ENCODE measurements around the gene JAG1. TPM values are rescaled to one million over a fixed set of nuclear protein-coding genes. Genes with fewer than 3 reads are reported as not detected.

Gene JAG1
- total and polyA plus RNA-seq, 8 donors = 13.9 to 60.1 (median 25.1) TPM

GRCh38 chr20:10671919-10672623, 1.7 kb downstream of the JAG1 start:
- Histone ChIP-seq H3K9me3 (no peaks in the 10 kb centered on the region), H3K4me3 (peak overlapping the region; percentile 59 to 99 (median 88)), H3K27me3 (no peaks in the 10 kb centered on the region), H3K36me3 (no peaks in the 10 kb centered on the region), H3K4me1 (peaks cover 21 to 32% (median 21%) of the 10 kb centered on the region in 3 donors), H3K27ac (peak overlapping the region; percentile 99 to 100 (median 100))
- DNase-seq = peak; percentile 76 to 91 (median 78)
- FAIRE-seq = no peak
- ATAC-seq = peak; percentile 23 to 45 (median 40)
- 1% methylated on average over 37 to 42 of the region's 42 CpGs for WGBS, 2 donors
- no peak for TF ChIP-seq CTCF (IDR thresholded peaks at IDR 0.05)
- intact Hi-C loops (cut with DNase I) = loop anchor here in 1 of 3 donors (10.0 kb wide), 2 partner anchors 543 to 603 kb away; no protein-coding TSS in a partner anchor

GRCh38 chr20:10671221-10671918, 2.4 kb downstream of the JAG1 start:
- peak; percentile 75 to 88 (median 86) for DNase-seq
- no peaks in the 10 kb centered on the region for H3K36me3 ChIP-seq
- H3K9me3 ChIP-seq = no peaks in the 10 kb centered on the region
- TF ChIP-seq CTCF (IDR thresholded peaks at IDR 0.05) = peak in 2 of 4 donors; percentile 9 to 13
- peaks cover 28 to 39% (median 28%) of the 10 kb centered on the region in 3 donors for H3K4me1 ChIP-seq
- peak overlapping the region; percentile 99 to 100 (median 100) for H3K27ac ChIP-seq
- peak; percentile 35 to 64 (median 50) for ATAC-seq
- no peak for FAIRE-seq
- H3K4me3 ChIP-seq = peak overlapping the region; percentile 59 to 99 (median 88)
- no peaks in the 10 kb centered on the region for H3K27me3 ChIP-seq
- 0 to 2% methylated on average over 13 of the region's 13 CpGs for WGBS, 2 donors
- intact Hi-C loops (cut with DNase I) = loop anchor here in 1 of 3 donors (10.0 kb wide), 2 partner anchors 543 to 603 kb away; no protein-coding TSS in a partner anchor

GRCh38 chr20:10670501-10671220, 3.1 kb downstream of the JAG1 start:
- DNase-seq (peak in 1 of 6 donors; percentile 22), FAIRE-seq (no peak), ATAC-seq (no peak)
- H3K27me3 ChIP-seq = no peaks in the 10 kb centered on the region
- H3K4me3 ChIP-seq = peak overlapping the region; percentile 59 to 99 (median 88)
- H3K4me1 ChIP-seq = peaks cover 35 to 46% (median 35%) of the 10 kb centered on the region in 3 donors
- H3K9me3 ChIP-seq = no peaks in the 10 kb centered on the region
- WGBS, 2 donors = 7 to 10% methylated on average over 18 of the region's 18 CpGs
- intact Hi-C loops (cut with DNase I) = loop anchor here in 1 of 3 donors (10.0 kb wide), 2 partner anchors 544 to 604 kb away; no protein-coding TSS in a partner anchor
- H3K36me3 ChIP-seq = no peaks in the 10 kb centered on the region
- no peak for TF ChIP-seq CTCF (IDR thresholded peaks at IDR 0.05)
- peak overlapping the region; percentile 99 to 100 (median 100) for H3K27ac ChIP-seq

- H3K4me1 ChIP-seq = peaks cover 38 to 49% (median 42%) of the 10 kb centered on the region in 3 donors
- peak overlapping the region in 2 of 4 donors; percentile 99 to 100 for H3K27ac ChIP-seq
- WGBS, 2 donors = 3 to 8% methylated on average over 6 of the region's 6 CpGs
- DNase-seq = no peak
- peak overlapping the region in 3 of 4 donors; percentile 18 to 99 (median 87) for H3K4me3 ChIP-seq
- no peaks in the 10 kb centered on the region for H3K9me3 ChIP-seq
- H3K27me3 ChIP-seq = no peaks in the 10 kb centered on the region
- FAIRE-seq = no peak
- intact Hi-C loops (cut with DNase I) = loop anchor here in 1 of 3 donors (10.0 kb wide), 2 partner anchors 545 to 605 kb away; no protein-coding TSS in a partner anchor
- ATAC-seq = no peak
- no peak for TF ChIP-seq CTCF (IDR thresholded peaks at IDR 0.05)
- no peaks in the 10 kb centered on the region for H3K36me3 ChIP-seq
These were observed 3.9 kb downstream of the JAG1 start for GRCh38 chr20:10669843-10670446.

Measured in pancreas (tissue), 10 donors.